Fibroblast of skin of right biceps (primary cell): ENCODE results near the gene ZMIZ1.

Experiments used
- DNase-seq: peaks from one replicate; pipeline ENCODE4 v3.0.0-alpha.2; 2013

Gene ZMIZ1

DNA sequence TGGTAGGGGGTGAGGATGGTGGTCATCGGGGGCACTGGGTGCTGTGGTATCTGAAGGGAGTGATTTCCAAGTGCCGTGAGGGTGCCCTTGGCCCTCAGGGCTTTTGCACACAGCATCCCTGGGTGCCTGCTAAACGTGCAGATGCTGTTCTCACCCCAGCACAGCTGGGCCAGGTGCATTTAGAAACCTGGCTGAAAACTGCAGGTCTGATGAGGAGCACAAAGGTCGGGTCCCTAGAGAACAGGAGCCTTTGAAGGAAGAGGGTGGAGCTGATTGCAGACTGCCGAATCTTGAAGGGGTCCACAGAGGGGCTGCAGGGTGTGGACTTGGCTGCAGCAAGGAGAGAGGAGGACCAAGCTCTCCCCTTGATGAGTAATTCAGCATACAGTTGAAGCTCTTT, 32.0 kb downstream of the ZMIZ1 start:
- DNase-seq, result no peak

DNA sequence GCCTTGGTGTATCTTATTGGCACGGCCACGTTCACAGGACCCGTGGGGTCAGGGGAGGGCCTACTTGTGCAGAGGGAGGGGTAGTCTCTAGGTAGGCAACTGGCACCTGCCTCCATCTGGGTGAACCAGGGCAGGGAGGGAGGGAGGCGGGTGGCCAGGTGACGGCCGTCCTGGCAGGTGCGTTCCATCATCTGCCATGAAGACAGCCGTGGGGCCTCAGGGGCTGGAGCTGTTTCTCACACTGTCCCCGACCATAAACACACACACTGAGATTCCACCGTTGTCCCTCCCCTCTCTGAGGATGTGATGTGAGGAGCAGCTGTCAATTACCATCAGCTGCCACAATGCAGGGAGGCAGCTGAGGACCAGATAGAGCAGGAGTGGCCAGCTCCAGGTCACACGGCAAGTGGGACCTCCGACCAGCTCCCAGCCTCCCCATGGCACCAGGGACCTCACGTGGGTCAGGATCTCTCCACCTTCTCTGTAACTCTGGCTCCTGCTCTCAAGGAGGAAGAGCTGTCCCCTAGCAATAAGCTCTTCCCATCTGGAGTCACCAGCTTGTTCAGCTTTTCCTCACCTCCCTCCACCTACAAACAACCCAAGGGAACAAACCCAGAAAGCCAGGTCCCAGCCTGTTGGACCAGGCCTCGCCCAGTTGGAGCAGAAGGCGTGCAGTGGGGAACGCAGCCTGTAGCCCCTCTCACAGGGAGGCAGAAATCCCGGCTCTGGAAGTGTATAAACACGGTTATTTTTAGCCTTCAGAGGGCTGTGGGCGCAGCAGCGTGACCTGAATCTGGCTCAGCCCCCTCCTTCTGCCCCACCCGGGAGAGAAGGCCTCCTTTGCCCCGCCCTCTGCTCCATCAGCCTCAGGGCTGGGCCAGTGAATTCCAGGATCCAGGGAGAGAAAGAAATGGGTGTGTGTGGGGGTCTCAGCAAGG, 33.1 kb downstream of the ZMIZ1 start:
- DNase-seq, result peak; percentile 69

DNA sequence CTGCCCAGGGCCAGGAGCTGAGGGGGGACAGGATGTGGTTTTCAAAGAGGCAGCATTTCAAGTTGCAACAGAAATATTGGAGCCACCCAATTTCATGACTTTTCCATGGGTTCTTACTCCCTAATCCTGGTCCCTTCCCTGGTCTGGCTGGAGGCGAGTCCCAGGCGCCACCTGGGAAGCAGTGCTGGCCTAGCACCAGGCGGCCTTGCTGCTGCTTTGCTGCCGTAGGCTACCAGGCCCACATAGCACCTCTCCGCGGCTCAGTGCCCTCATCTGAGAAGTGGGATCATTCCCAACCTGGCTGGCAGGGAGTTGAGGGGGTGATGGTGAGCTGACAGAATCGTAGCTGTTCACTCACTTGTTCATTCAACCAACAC, 33.7 kb downstream of the ZMIZ1 start:
- no peak for DNase-seq

DNA sequence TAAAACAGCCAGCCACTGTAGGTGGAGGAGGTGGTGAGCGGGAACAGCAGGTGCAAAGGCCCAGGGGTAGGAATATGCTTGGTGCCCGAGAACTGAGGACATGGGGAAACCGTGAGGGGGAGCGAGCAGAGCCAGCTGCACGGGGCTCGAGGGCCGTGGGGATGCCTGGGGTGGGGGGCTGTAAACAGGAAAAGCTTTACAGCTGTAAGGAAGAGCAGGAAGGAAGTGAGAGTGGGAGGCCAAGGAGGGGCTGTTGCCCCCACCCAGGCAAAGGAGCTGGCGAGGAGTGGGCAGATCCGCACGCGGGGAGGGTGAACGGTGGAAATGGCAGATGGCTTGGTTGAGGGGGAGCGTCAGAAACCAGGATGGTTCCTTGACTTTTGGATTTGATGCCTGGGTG, 34.4 kb downstream of the ZMIZ1 start:
- no peak for DNase-seq

DNA sequence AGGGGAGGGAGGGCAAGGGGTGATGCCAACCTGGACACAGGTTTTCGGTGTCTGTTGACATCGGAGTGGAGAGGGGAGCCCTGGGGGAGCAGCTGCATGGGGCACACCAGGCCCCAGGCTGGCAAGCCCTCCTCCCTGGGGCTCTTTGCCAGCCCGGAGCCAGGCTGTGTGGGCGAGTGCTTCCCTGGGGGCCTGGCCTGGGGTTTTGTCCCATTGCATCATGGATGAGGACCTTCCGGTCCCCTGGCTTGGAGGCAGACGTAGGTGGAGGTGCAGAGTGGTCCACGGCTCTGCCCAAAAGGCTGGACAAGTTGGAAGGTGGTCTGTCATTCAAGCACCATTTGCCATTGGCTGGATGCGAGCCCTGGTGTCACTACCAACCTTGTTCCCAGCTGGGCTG, 34.8 kb downstream of the ZMIZ1 start:
- DNase-seq, result no peak

DNA sequence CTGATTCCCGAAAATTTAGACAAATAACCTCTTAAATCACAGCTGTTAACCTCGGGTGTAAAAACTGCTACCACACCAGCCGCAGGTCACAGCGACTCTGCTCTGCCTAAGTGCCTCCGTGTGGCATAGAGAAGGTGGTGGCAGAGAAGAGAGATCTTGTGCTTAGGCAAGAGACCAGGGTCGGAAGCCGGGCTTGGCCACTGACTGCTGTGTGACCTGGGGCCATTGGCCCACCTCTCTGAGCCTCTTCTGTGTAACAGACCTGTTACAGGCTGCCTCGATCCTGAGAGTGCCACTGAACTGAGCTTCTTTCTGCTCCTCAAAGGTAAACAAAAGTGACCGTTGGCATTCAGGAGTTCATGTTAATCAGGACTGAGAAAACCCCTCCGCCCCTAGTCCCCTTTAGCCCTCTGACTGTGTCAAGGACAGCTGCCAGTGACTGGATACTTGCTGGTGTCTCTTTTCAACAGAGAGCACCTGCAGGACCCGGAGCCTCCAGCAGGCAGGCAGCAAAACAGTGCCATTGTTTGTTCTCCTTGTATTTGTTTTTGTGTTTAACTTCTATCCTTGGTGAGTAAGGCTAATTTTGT, 36.5 kb downstream of the ZMIZ1 start:
- DNase-seq, result no peak

DNA sequence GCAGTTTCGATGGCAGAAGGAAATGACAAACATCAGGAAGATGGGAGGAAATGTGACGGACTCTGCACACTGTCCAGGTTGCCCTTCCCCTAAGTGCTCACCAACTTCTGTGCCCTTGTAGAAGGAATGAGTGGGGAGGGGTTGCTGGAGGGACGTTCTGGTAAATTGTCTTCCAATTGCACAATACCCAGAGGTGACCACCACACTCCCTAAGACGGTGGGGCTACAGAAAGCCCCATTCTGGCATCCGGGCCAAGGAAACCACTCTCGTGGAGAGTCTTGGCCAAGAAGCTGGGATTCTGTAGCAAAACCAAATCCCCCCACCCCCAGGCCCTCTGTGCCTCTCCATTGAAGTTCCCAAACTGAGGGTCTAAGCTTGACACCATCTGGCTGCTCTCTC, 37.1 kb downstream of the ZMIZ1 start:
- DNase-seq, result no peak

DNA sequence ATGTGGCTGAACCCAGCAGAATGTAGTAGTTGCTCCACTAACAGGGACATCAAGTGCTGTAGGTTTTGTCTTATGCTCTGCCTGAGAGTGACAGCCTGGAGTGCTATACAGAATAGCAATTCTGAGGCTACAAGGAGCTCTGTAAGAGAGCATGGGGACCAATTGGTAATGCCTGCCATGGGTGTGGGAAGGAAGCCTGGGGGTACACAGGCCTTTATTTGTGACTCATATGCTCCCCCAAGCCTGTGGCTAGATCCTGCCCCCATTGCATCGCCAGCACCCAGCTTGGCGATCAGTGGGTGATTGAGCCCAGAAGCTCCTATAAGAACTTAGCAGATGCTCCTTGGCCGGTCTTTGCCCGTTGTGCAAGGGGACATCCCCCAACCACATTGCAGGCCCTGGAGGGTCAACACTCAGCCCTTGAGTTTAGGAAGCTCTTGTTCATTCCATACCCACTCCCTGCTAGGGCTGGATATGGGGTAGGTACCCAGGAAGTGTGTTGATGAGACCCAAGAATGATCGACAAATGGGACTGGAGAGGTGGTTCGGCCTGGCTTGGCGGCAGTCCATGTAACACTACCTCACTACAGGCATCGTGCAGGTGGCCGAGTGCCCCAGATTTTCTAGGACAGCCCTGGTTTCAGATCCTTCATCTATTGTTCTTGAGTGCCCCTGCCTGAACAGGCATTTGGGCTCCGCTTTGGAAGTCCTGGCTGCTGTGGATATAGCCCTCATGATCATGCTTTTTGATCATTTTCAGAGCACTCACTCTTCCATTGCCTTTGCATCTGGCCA, 37.7 kb downstream of the ZMIZ1 start:
- no peak for DNase-seq

DNA sequence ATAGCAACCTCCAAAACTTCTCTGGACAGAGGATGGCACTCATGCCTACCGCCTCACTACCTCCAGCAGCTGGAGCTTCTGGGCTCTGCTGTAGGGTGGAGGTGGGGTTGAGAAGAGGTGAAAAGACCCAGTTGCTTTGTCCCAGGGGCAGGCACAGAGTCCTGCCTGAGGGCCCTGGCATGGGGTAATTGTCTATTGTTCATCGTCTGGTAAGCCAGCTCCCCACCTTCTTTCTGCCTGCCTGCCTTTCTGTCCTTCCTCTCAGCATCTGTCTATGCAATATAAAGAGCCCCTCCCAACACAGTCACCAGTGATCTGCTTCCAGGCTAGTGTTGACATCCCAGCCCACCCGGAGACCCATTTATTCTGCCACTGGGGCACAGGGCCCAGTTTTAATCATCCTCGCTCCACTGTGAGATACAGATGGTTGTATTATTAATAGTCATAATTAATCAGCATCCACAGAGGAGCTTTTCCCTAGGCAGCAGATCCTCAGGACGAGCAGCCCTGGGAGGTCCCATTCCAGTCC, 39.0 kb downstream of the ZMIZ1 start:
- no peak for DNase-seq

DNA sequence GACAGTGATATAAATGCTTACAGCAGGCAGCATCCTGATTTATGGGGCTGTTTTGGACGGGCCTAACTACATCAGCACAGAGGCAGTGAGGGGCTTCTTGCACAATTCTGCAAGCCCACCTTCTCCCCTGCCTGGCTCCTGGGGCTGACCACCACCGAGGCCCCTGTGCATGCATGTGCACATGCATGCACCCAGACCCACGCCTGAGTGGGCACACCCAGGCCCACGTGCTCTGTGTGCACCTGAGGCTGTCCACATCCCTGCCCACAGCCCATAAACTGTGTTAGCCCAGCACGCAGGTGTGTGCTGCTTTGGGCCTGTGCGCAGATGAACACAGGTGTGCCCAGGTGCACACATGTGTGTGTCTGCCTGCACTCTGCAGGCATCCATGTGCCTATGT, 40.0 kb downstream of the ZMIZ1 start:
- no peak for DNase-seq

DNA sequence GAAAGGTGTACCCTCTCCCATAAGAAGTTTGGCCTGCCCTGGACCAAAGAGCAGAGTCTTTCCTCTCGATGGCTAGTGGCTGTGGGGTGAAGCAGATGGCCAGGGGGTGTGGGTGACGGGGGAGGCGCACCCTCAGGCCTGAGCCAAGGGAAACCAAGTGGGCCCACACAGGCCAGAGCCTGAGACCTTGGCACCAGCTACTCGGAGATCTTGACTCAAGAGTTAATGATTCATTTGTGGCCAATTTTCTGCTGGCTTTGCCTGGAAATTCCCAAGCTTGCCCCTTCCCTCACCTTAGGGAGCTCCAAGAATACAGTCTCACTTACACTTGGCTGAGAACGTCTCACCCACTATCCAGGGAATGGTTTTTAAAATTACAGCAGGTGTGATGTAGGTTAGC, 42.7 kb downstream of the ZMIZ1 start:
- peak; percentile 67 for DNase-seq

DNA sequence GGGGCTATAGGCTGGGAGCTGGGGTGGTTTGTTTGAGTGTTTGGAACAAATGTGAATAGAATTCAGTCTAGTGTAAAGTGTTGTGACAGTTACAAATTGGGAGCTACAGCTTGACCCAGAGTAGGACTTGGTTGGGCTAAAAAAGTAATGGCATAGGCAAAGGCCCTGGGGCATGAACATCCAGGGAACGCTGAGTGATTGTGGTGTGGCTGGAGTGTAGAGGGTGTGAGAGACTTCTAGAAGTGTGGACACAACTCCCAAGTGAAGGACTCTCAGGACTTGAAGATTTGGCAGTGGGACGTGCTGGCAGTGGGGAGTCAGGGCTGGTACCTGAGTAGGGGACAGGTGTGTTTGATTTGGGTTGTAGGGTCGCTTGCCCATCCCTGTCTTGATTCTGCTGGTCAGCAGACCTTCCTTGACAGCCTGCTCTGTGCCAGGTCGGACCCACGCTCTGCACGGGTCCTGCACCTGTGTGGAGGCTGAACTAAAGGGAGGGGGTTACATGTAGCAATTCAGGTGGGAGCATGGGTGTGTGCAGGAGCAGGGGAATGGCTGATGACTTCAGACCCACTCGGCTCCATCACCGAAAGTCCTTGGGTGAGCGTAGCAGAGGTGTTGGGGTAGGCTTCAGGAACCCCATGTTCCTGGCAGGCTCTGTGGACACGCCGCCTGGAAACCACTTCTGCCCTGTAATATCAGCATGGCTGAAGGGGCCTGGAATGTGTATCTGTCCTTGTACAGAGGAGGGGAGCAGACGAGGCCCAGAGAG, 43.3 kb downstream of the ZMIZ1 start:
- DNase-seq, result no peak

DNA sequence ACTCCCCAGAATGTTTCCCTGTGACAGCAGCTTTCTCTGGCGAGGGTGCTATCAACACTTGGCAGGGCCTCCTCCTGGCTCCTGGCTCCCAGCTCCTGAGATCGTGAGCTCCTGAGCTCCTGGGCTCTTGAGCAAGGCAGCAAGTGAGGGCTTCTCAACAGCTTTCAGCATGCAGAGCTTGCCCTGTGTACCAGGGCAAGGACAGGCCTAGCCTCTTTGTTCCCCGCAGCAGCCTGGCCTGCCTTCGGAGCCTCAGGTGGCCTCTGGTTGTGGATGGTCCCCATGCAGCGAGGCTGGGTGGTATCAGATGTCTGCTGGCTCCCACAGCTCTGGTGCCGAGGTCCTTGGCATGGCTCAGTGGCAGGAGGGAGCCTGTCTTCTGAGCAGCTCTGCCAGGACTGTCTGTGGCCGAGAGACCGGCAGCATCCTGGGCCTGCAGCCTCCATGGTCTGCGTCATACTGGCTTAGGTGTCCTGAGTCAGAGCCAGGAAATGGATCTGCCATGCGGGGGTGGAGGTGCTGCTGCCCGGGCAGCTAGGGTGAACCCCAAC, 44.2 kb downstream of the ZMIZ1 start:
- peak; percentile 84 for DNase-seq

DNA sequence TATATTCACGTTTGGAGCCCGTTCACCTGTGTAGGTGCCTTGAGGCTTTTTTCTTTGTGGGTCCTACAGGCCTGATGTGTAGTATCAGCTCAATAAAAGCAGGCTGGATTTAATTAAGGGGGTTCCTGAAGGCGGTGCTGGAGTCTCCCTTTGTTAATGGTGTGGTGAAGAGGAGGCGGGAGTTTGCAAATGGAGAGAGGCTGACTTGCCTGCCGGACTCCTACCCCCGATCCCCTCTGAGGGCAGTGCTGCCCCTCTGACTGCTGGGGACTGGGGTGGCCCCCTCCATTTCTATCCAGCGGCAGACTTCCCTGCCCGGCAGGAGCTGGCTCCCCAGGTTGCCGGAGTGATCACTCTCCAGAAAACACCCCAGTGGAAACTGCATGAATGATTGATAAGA, 45.1 kb downstream of the ZMIZ1 start:
- DNase-seq, result peak; percentile 57

DNA sequence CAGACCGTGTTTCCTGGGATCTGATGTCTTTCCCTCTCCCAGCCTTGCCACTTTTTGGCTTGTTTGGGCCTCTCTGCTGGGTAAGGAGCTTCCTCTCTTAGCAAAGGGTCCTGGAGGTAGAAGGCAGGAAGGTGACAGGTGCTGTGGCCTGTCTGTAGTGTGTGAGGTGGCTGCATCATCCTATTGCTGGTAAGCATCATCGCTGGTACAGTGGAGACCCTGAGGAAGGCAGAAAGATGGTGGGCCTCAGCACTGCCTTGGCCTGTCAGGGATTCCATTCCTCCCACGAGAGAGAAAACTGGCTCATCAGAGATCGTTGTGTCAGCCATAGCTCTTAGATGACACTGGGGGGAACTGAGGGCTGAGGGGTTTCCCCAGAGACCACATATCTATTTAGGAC, 46.5 kb downstream of the ZMIZ1 start:
- no peak for DNase-seq

DNA sequence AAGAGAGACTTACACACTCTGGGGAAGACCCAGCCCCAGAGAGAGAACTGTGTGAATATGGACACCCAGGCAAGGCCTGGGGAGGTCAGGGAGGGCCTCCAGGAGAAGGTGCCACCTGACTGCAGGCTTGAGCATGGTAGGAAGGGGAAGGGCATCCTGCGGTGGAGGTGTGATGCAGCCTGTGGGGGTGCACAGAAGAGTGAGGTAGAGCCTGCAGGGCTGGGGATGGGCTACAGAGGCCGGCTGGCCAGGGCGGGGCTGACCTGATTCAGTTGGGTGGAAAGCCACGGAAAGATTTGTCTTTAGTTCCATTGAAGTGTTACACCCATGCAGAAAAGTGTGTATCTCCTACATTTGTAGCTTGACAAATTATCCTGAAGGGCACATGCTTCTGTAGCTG, 47.6 kb downstream of the ZMIZ1 start:
- no peak for DNase-seq

DNA sequence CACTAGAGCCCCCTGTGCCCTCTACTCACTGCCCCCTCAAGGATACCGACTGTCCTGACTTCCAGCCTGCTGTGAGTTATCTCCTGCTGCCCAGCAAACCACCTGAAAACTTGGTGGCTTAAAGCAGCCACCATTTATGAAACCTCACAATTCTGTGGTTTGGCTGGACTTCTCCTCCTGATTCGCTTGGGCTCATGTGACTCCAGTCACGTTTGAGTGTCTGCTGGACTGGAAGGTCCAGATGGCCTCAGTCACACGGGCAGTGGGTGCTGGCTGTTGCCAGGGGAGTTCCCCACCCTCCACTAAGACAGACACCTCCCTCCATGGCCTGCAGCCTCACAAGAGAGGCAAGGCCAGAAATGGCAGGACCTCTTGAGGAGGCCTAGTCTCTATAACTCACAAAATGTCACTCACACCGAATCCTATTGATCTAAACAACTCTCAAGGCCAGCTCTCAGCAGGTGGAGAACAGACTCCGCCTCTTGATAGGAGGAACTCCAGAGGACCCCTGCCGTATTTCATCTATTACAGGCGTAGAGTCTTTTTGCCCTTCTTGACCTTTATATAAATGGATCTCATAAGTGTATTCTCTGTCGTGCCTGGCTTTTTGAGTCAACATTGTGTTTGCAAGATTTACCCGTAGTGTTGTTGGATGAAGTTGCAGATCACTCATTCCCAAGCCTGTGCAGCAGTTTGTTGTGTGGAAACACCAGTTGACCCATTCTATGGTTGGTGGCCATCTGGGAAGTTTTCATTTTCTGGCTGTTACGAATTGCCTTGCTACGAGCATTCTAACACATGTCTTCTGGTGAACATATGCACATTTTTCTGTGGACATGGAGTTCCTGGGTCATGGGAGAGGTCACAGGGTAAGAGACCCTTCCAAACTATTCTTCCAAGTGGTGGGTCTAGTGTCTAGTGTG, 48.3 kb downstream of the ZMIZ1 start:
- no peak for DNase-seq

DNA sequence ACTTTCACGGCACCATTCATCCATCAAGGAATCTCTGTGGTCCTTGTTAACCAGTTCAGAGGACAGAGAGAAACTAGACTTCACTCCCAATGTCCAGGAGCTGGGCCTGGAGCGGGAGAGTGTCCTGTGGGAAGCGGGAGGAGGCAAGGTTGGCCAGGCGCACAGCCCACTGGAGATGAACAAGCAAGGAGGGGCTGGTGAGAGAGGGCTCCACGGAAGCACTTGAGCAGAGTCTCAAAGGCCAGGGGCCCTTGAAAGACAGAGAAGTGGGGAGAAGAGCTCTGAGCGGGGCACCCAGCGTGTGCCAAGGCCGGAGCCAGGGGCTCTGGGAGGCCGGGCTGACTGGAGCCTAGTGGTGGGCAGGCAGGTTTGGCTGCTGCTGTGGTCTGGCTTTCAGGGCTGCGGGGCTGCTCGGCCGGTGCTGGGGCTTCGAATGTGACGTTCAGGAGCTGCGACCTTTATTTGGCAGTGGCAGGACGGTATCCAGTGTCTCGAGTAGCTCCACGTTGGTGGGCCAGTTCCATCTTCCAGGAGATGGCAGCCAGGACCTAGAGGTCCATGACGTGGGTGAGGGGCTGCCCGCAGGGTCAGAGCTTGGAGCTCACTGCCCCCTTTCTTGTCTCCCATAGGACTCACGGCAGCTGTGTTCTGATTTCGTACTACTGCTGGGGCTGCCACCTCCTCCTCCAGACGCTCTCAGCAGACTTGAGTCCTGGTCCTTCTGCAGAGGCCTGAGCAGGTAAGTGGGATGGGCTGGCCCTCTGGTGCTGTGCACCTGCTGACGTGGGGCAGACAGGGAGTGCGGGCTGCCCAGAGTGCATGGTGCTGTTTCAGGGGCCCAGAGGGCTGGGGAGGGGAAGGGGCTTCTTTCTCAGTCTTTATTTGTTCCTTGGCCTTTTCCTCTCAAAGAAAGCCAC, 49.8 kb downstream of the ZMIZ1 start:
- no peak for DNase-seq

DNA sequence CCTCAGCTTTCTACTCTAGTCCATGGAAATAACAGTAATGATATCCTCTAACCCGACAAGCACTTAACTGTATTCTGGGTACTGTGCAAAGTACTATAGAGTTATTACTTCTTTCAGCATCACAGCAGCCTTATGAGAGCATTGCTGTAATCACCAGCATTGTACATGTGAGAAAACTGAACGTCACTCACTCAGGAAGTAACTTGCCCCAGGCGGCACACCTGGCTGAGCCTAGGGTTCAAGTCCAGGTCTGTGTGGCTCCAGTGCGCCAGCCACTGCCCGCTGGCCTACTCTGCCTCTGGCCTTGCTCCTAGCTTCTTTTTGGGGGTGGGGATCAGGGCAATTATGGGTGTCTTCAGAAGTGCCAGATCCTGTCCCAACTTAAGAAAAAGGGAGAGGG, 50.5 kb downstream of the ZMIZ1 start:
- DNase-seq, result no peak

DNA sequence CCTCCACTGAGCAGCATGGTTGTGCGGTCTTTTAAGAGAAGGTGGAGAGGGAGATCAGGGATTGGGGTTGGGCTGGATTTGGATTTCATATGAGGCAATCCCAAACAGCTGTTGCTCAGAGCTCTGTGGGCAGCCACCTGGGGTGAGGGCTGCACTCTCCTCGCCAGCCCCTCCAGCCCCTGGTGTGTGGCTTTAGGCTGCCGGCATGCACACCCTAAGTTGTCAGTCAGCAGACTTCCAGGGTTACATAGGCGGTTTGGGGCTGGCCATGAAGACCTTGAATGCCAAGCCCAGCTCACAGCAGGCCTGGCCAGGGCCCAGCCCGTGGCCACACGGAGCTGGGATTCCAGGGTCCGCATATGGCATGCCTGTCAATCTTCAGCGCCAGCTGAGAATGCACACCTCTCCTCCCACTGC, 54.8 kb downstream of the ZMIZ1 start:
- DNase-seq, result no peak
